GM18498 (cell line): ENCODE data around the gene MGST2.
"Not testable (repeated sequence)": the region's sequence is repeated elsewhere in the genome, so short reads cannot be mapped to it uniquely, and the experiment has no call there.

Source experiments
- ATAC-seq: cut with Tn5 transposase; IDR thresholded peaks from one replicate; pipeline ENCODE4 v1.9.1; 2021; ENCODE audit warnings: mild to moderate bottlenecking, moderate library complexity; ENCODE audit not compliant: unreplicated experiment

MGST2 gene

GRCh38 chr4:139698167-139698925 is 32.7 kb downstream of the MGST2 start:
- ATAC-seq = not testable (repeated sequence)

GRCh38 chr4:139700568-139700967 is 34.9 kb downstream of the MGST2 start:
- no peak for ATAC-seq

GRCh38 chr4:139704915-139705485 is 39.4 kb downstream of the MGST2 start:
- no peak for ATAC-seq

- ATAC-seq = no peak
Measured at GRCh38 chr4:139709660-139710059, 44.0 kb downstream of the MGST2 start.

GRCh38 chr4:139710073-139710472 is 44.5 kb downstream of the MGST2 start:
- ATAC-seq = no peak

GRCh38 chr4:139711461-139711860 is 45.8 kb downstream of the MGST2 start:
- no peak for ATAC-seq

- no peak for ATAC-seq
Measured at GRCh38 chr4:139712882-139713281, 47.3 kb downstream of the MGST2 start.

GRCh38 chr4:139715746-139716391 is 50.2 kb downstream of the MGST2 start:
- no peak for ATAC-seq

- ATAC-seq = no peak
Measured at GRCh38 chr4:139718358-139718757, 52.7 kb downstream of the MGST2 start.

- ATAC-seq = no peak
Measured at GRCh38 chr4:139718833-139719232, 53.2 kb downstream of the MGST2 start.

GRCh38 chr4:139719381-139720101 is 53.9 kb downstream of the MGST2 start:
- ATAC-seq = no peak

GRCh38 chr4:139720806-139721205 is 55.2 kb downstream of the MGST2 start:
- ATAC-seq = no peak

- no peak for ATAC-seq
Measured at GRCh38 chr4:139721789-139722188, 56.2 kb downstream of the MGST2 start.

GRCh38 chr4:139725236-139725635 is 59.6 kb downstream of the MGST2 start:
- no peak for ATAC-seq

- no peak for ATAC-seq
Measured at GRCh38 chr4:139726615-139727014, 61.0 kb downstream of the MGST2 start.

GRCh38 chr4:139728146-139728545 is 62.5 kb downstream of the MGST2 start:
- ATAC-seq = no peak

GRCh38 chr4:139728840-139729239 is 63.2 kb downstream of the MGST2 start:
- no peak for ATAC-seq

- no peak for ATAC-seq
Measured at GRCh38 chr4:139732991-139733570, 67.5 kb downstream of the MGST2 start.

GRCh38 chr4:139734201-139734874 is 68.7 kb downstream of the MGST2 start:
- ATAC-seq = no peak

- peak; percentile 80 for ATAC-seq
Measured at GRCh38 chr4:139734875-139735380, 69.3 kb downstream of the MGST2 start.
